ENCODE data around the gene EFHD2. TPM values are rescaled to one million over a fixed set of nuclear protein-coding genes. Genes with fewer than 3 reads are reported as not detected.
A peak's percentile ranks its signal among the peaks of the same experiment; 100 is the strongest.

Gene EFHD2
- total RNA-seq, 1 donor from 2014 or later = 64.3 TPM

DNA sequence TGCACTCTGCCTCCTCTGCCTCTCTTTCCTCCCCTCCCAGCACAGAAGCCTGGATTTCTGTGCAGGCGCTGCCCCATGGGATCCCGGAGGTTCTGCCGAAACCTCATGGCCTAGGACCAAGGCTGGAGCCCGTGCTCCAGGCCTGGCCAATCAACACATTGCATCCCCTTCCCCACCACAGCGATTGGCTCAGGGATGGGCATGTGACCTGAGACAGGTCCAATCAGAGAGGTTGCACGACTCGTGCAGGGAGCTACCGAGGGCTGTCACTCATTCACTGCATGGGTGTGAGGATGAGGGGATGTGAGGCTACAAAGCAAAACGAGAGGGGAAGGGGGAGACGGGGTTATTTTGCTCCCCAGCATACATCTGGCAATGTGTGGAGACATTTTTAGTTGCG lies 62.9 kb downstream of the EFHD2 start:
- H3K36me3 ChIP-seq = no peaks in the 10 kb centered on the region
- no peaks in the 10 kb centered on the region for H3K4me1 ChIP-seq
- no peak overlapping the region for H3K27ac ChIP-seq
- no peak overlapping the region for H3K4me3 ChIP-seq
- no peaks in the 10 kb centered on the region for H3K27me3 ChIP-seq
- no peaks in the 10 kb centered on the region for H3K9me3 ChIP-seq
- intact Hi-C loops (cut with DNase I) = no loop called here
- DNase-seq (no peak), ATAC-seq (no peak)
- TF ChIP-seq, protein P1, sequence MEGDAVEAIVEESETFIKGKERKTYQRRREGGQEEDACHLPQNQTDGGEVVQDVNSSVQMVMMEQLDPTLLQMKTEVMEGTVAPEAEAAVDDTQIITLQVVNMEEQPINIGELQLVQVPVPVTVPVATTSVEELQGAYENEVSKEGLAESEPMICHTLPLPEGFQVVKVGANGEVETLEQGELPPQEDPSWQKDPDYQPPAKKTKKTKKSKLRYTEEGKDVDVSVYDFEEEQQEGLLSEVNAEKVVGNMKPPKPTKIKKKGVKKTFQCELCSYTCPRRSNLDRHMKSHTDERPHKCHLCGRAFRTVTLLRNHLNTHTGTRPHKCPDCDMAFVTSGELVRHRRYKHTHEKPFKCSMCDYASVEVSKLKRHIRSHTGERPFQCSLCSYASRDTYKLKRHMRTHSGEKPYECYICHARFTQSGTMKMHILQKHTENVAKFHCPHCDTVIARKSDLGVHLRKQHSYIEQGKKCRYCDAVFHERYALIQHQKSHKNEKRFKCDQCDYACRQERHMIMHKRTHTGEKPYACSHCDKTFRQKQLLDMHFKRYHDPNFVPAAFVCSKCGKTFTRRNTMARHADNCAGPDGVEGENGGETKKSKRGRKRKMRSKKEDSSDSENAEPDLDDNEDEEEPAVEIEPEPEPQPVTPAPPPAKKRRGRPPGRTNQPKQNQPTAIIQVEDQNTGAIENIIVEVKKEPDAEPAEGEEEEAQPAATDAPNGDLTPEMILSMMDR (IDR thresholded peaks at IDR 0.05) = no peak

DNA sequence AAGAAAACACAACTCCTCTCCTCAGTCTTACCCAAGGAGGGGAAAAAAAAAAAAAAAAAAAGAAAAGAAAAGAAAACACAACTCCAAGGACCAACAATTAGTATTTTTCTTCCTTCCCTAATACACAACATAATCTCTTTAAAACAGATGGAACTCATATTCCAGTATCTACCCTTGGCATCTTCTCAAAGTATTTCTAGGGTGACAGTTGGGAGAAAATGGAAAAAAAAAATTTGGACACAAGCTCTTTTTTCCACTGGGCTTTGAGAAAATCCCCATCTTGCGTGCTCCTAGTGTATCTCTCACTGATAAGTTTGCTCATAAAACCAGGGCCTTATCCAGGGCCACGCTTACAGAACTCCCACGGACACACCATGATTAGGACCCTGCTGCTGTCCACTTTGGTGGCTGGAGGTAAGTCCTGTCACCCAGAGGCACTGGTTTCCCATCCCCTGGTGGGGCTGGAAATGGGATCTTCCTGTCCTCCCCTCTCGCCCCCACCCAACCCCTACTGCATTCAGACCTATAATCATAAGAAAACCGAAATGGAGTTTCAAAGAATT lies 66.1 kb downstream of the EFHD2 start, which contains the start of gene CELA2B:
TSS of gene CELA2B (plus strand) at position 353 of the 563 bp plus-strand sequence. CDS start at position 375, 22 bp downstream.
- TF ChIP-seq, protein P1 (IDR thresholded peaks at IDR 0.05) = no peak
- no peak within 1 kb of the TSS for H3K27ac ChIP-seq
- ATAC-seq (no peak), DNase-seq (no peak)
- no peak within 1 kb of the TSS for H3K4me3 ChIP-seq
- H3K9me3 ChIP-seq = no peaks in the 10 kb centered on the region
- no peaks in the 10 kb centered on the region for H3K27me3 ChIP-seq
- no peaks in the 10 kb centered on the region for H3K4me1 ChIP-seq
- intact Hi-C loops (cut with DNase I) = no loop called here
- no peaks in the 10 kb centered on the region for H3K36me3 ChIP-seq

DNA sequence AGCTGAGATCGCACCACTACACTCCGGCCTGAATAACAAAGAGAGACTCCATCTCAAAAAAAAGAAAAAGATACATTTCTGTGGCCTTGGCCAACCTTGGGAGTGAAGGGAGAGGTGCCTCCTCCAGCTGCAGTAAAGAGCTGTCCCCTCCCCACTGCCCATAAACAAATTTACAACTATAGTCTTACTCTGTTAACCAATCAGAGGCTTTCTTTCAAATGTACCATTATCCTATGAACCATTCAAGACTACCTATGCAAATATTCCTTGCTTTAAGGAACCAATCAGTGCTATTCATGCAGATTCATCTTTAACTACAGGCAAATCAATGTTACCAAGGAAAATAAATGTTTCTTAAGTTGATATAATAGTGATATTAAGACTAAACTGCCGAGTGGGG lies 67.2 kb downstream of the EFHD2 start:
- ATAC-seq (no peak), DNase-seq (no peak)
- Histone ChIP-seq H3K4me1 (no peaks in the 10 kb centered on the region), H3K36me3 (no peaks in the 10 kb centered on the region), H3K27ac (no peak overlapping the region), H3K9me3 (no peaks in the 10 kb centered on the region), H3K27me3 (no peaks in the 10 kb centered on the region), H3K4me3 (no peak overlapping the region)
- intact Hi-C loops (cut with DNase I) = no loop called here
- TF ChIP-seq, protein P1 (IDR thresholded peaks at IDR 0.05) = no peak

DNA sequence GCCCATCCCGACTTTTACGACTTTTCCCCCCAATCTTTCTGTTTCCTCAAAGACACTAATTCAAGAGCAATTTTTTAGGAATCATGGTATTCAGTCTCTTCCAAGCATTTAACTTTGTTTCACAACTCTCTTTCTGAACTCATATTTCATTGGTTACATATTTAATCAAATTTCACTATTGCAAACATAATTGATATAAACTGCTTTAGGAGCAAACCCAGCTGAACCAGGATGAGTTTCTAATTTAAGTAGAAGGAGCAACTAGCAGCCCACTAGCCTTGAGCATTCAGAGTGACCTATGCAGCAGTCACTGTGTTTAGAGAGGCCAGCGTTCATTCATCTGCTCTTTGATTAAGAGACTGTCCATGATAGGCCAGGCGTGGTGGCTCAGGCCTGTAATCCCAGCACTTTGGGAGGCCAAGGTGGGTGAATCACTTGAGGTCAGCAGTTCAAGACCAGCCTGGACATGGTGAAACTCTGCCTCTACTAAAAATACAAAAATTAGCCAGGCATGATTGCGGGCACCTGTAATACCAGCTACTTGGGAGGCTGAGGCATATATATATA lies 68.0 kb downstream of the EFHD2 start:
- intact Hi-C loops (cut with DNase I) = no loop called here
- Histone ChIP-seq H3K27ac (no peak overlapping the region), H3K27me3 (no peaks in the 10 kb centered on the region), H3K4me1 (no peaks in the 10 kb centered on the region), H3K9me3 (no peaks in the 10 kb centered on the region), H3K4me3 (no peak overlapping the region), H3K36me3 (no peaks in the 10 kb centered on the region)
- ATAC-seq (peak; percentile 40), DNase-seq (no peak)
- TF ChIP-seq, protein P1 (IDR thresholded peaks at IDR 0.05) = no peak

Other genes starting within 250 kb of the EFHD2 start
- gene FHAD1, start 162.7 kb upstream of the EFHD2 start, total RNA-seq = 2.4 TPM
- gene CTRC, start 28.6 kb downstream of the EFHD2 start, total RNA-seq = 0.23 TPM
- not detected for gene CELA2A, start 46.8 kb downstream of the EFHD2 start, total RNA-seq
- not detected for gene CELA2B, start 66.2 kb downstream of the EFHD2 start, total RNA-seq
- 11.7 TPM for gene CASP9, start 114.3 kb downstream of the EFHD2 start, total RNA-seq
- 23.5 TPM for gene DNAJC16, start 117.0 kb downstream of the EFHD2 start, total RNA-seq
- gene AGMAT, start 175.2 kb downstream of the EFHD2 start, total RNA-seq = not detected
- 40.9 TPM for gene DDI2, start 207.6 kb downstream of the EFHD2 start, total RNA-seq

Data from upper lobe of right lung (tissue), 1 donor.